Suprapubic skin (tissue), 4 donors: Measurements from ENCODE around the gene BIN1. TPM values are rescaled to one million over a fixed set of nuclear protein-coding genes. Genes with fewer than 3 reads are reported as not detected.

Experiments used
- DNase-seq, 2 donors: peaks; one replicate each; pipeline ENCODE4 v3.0.0-alpha.2; 2019; ENCODE audit warnings: low spot score in 2 of 2
- H3K27ac ChIP-seq: fragments of 200-600 bp; sonication (generic); one replicate; pipeline ENCODE4 v1.5.1; 2019
- H3K27me3 ChIP-seq: fragments of 200-600 bp; sonication (generic); one replicate; pipeline ENCODE4 v1.5.1; 2019
- H3K36me3 ChIP-seq: fragments of 200-600 bp; sonication (generic); one replicate; pipeline ENCODE4 v1.5.1; 2019
- H3K4me1 ChIP-seq: fragments of 200-600 bp; sonication (generic); one replicate; pipeline ENCODE4 v1.5.1; 2019
- H3K4me3 ChIP-seq: fragments of 200-600 bp; sonication (generic); one replicate; pipeline ENCODE4 v1.5.1; 2019; ENCODE audit warnings: mild to moderate bottlenecking
- H3K9me3 ChIP-seq: fragments of 200-600 bp; sonication (generic); one replicate; pipeline ENCODE4 v1.5.1; 2019
- CTCF ChIP-seq, 2 donors: fragments of 200-600 bp in 1 of 2; fragments of 450-650 bp in 1 of 2; sonication (generic) in 1 of 2; IDR thresholded peaks; one replicate each; pipeline ENCODE4 v1.5.1; 2016 to 2019; ENCODE audit warnings: antibody characterized with exemption in 2 of 2, mild to moderate bottlenecking in 1 of 2, moderate library complexity in 1 of 2
- EP300 ChIP-seq: sonication (generic); formaldehyde crosslinking; IDR thresholded peaks from one replicate; pipeline ENCODE4 v1.6.1; 2017; ENCODE audit warnings: antibody characterized with exemption
- POLR2A ChIP-seq, 2 donors: fragments of 450-650 bp; IDR thresholded peaks; one replicate each; pipeline ENCODE4 v1.6.1; 2017; ENCODE audit warnings: antibody characterized with exemption in 2 of 2, mild to moderate bottlenecking in 2 of 2, moderate library complexity in 2 of 2
- POLR2AphosphoS5 ChIP-seq, 3 donors: sonication (generic); formaldehyde crosslinking; IDR thresholded peaks; one replicate each; pipeline ENCODE4 v1.6.1; 2017; ENCODE audit warnings: antibody characterized with exemption in 3 of 3
- WGBS: methylation state at CpG from one replicate; pipeline ENCODE4 v1.1.5; 2018; 5-methylcytosine and 5-hydroxymethylcytosine counted together
- total RNA-seq, 4 donors: library from RNA; depleted of rRNA; stranded (reverse); fragments of >200 nt; gene quantifications; one replicate each; pipeline ENCODE4 v1.1.0, GENCODE V29; 2016

BIN1 gene
- total RNA-seq, 4 donors from 2014 or later, result 5.6 to 13.3 (median 8.8) TPM

DNA sequence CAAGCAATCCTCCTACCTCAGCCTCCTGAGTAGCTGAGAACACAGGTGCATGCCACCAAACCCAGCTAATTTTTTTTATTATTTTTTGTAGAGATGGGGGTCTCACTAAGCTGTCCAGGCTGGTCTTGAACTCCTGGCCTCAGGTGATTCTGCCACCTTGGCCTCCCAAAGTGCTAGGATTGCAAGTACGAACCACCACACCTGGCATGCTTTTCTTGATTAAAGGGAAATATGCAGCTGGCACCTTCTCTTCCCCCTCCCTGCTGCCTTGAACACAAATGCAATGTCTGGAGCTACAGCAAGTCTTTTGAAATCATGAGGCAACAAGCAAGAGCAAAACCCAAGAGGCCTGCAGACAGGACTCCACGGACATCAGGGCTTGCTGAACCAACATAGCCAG is 26.8 kb upstream of the BIN1 start:
- H3K9me3 ChIP-seq, result no peaks in the 10 kb centered on the region
- no peaks in the 10 kb centered on the region for H3K36me3 ChIP-seq
- no peak overlapping the region for H3K4me3 ChIP-seq
- no peak overlapping the region for H3K27ac ChIP-seq
- WGBS, result 92% methylated on average over 2 of the region's 2 CpGs
- DNase-seq, result no peak
- H3K4me1 ChIP-seq, result no peaks in the 10 kb centered on the region
- H3K27me3 ChIP-seq, result no peaks in the 10 kb centered on the region
- no peak for TF ChIP-seq EP300
- no peak for TF ChIP-seq POLR2A (IDR thresholded peaks at IDR 0.05)
- no peak for TF ChIP-seq POLR2AphosphoS5 (IDR thresholded peaks at IDR 0.05)
- TF ChIP-seq CTCF (IDR thresholded peaks at IDR 0.05), result no peak

- TF ChIP-seq POLR2AphosphoS5 (IDR thresholded peaks at IDR 0.05) (no peak), EP300 (no peak)
- Histone ChIP-seq H3K9me3 (no peaks in the 10 kb centered on the region), H3K4me1 (no peaks in the 10 kb centered on the region), H3K36me3 (no peaks in the 10 kb centered on the region), H3K27me3 (no peaks in the 10 kb centered on the region), H3K4me3 (no peak overlapping the region), H3K27ac (no peak overlapping the region)
- WGBS, result 80% methylated on average over 4 of the region's 4 CpGs
- DNase-seq, result no peak
Measured at GRCh38 chr2:127130421-127130820, 23.5 kb upstream of the BIN1 start.

DNA sequence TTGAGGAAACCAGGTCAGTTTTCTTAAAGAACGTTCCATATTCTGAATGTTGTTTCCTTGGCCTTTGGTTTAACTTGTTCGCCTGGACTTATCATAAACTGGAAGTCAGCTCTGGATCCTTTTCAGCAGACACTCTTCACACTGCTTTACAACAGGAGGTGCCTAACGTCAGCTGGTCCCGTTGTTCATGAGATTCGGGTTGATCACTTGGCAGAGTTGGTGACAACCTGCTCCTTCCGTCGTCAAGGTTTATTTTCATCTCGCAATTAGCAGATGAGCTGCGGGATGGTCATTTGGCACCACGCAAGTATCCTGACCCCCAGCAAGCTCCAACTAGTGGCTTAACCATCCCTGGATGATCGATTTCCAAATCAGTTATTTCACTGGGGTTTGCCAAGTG is 23.0 kb upstream of the BIN1 start:
- no peaks in the 10 kb centered on the region for H3K4me1 ChIP-seq
- TF ChIP-seq POLR2AphosphoS5 (IDR thresholded peaks at IDR 0.05) (no peak), EP300 (no peak), POLR2A (IDR thresholded peaks at IDR 0.05) (no peak), CTCF (IDR thresholded peaks at IDR 0.05) (no peak)
- H3K36me3 ChIP-seq, result no peaks in the 10 kb centered on the region
- no peak for DNase-seq
- 90% methylated on average over 10 of the region's 11 CpGs for WGBS
- no peak overlapping the region for H3K4me3 ChIP-seq
- no peaks in the 10 kb centered on the region for H3K27me3 ChIP-seq
- H3K27ac ChIP-seq, result no peak overlapping the region
- H3K9me3 ChIP-seq, result no peaks in the 10 kb centered on the region

DNA sequence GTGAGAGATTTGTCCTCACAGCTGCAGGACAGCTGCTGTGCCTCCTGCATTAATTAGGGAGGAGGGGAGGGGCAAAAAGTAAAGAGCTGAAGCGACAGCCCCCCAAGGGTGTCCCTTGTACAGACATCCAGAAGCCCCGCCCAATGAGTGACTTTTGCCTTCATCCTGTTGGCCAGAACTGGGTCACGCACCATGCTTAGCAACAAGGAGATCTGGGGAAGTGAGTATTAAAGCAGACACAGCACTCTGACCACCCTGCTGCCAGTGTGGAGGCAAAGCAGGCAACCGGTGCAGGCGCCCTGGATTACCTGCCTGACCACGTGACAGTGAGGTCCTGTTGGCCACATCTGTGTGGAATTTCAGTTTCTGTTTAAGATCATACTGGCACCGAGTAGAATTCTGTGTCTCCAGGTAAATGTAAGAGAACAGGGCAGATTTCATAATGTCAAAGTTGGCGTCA is 21.5 kb upstream of the BIN1 start:
- WGBS, result 46% methylated on average over 7 of the region's 8 CpGs
- Histone ChIP-seq H3K27ac (no peak overlapping the region), H3K4me1 (no peaks in the 10 kb centered on the region), H3K36me3 (no peaks in the 10 kb centered on the region), H3K27me3 (no peaks in the 10 kb centered on the region), H3K4me3 (no peak overlapping the region), H3K9me3 (no peaks in the 10 kb centered on the region)
- DNase-seq, result no peak
- TF ChIP-seq EP300 (no peak), POLR2A (IDR thresholded peaks at IDR 0.05) (no peak), POLR2AphosphoS5 (IDR thresholded peaks at IDR 0.05) (no peak), CTCF (IDR thresholded peaks at IDR 0.05) (no peak)

DNA sequence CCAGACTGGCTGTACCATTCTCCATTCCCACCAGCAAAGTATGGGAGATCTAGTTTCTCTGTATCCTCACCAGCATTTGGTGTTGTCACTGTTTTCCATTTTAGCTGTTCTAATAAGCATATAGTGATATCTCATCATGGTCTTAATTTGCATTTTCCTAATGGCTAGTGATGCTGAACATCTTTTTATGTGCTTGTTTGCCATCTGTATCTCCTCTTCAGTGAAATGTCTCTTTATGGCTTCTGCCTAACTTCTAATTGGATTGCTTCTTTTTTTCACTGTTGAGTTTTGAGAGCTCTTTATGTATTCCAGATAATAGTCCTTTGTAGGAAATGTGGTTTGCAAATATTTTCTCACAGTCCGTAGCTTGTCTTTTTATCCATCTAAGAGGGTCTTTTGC is 18.9 kb upstream of the BIN1 start:
- TF ChIP-seq EP300, result no peak
- TF ChIP-seq CTCF (IDR thresholded peaks at IDR 0.05), result no peak
- TF ChIP-seq POLR2AphosphoS5 (IDR thresholded peaks at IDR 0.05), result no peak
- no peak for TF ChIP-seq POLR2A (IDR thresholded peaks at IDR 0.05)
- H3K9me3 ChIP-seq, result no peaks in the 10 kb centered on the region
- no peak for DNase-seq
- no peaks in the 10 kb centered on the region for H3K27me3 ChIP-seq
- WGBS, result 94% methylated on average over 1 of the region's 1 CpG
- no peak overlapping the region for H3K27ac ChIP-seq
- H3K4me1 ChIP-seq, result peaks cover 12% of the 10 kb centered on the region
- H3K4me3 ChIP-seq, result no peak overlapping the region
- H3K36me3 ChIP-seq, result no peaks in the 10 kb centered on the region

DNA sequence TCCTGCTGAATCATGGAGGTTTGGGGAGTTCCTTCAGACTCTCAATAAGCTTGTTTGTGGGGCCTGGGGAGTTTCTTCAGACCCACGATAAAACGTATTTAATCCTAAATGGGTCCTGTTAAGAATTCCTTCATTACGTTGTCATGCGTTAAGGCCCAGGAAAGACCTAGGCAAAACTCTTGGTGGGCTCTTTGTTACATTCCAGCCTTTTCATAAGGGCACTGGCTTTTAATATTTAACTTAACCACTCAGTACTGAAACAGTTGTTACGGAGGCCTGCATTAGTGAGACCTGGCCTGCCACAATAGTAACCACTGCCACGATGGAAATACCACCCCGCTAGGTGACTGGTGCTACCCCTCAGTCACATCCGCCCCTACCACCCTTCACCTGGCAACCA is 17.5 kb upstream of the BIN1 start:
- peaks cover 12% of the 10 kb centered on the region for H3K4me1 ChIP-seq
- no peak for DNase-seq
- no peaks in the 10 kb centered on the region for H3K27me3 ChIP-seq
- no peaks in the 10 kb centered on the region for H3K9me3 ChIP-seq
- no peak overlapping the region for H3K4me3 ChIP-seq
- no peak for TF ChIP-seq POLR2AphosphoS5 (IDR thresholded peaks at IDR 0.05)
- TF ChIP-seq POLR2A (IDR thresholded peaks at IDR 0.05), result no peak
- no peak for TF ChIP-seq CTCF (IDR thresholded peaks at IDR 0.05)
- WGBS, result 98% methylated on average over 8 of the region's 8 CpGs
- no peak overlapping the region for H3K27ac ChIP-seq
- no peaks in the 10 kb centered on the region for H3K36me3 ChIP-seq
